GM21786 (cell line): ENCODE data around the gene PADI2.
A peak's percentile ranks its signal among the peaks of the same experiment; 100 is the strongest.

ENCODE experiments used
- ATAC-seq: cut with Tn5 transposase; IDR thresholded peaks from one replicate; pipeline ENCODE4 v1.9.1; 2021; ENCODE audit not compliant: unreplicated experiment

PADI2 gene

DNA sequence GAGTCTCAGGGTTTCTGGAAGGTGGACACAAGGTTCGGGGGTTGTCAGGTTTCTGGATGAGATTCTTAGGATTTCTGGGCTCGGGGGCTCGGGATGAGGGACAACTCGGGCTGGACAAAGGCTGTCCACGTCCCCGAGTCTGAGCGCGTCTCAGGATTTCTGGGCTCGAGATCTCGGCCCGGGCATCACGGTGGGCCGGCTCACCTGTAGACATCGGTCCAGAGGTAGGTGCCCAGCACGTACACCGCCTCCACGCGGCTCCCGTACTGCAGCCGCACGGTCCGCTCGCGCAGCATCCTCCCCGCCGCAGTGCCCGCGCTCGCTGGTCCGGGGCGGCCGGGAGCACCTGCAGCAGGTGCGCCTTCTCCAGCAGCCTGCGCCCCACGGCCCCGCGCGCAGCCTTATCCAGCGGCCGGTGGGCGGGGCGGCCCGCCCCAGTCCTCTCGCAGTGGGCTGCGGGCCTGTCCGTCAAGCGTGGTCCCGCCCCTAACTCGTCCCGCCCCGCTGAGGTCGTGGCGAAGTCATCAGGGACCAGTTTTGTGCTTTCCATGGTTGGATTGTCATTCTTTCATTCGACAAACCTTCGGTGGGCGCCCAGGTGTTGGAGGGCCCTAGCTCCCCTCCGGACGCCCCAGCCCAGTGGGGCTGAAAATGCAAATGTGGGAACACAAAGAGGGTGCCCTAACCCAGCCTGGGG is at the start of gene PADI2:
PADI2 (minus strand) TSS at position 376 of the 697 bp plus-strand sequence; CDS start at position 296, 80 bp downstream.
- peak; percentile 46 for ATAC-seq

- ATAC-seq: no peak
These were observed 49.0 kb upstream of the PADI2 start for GRCh38 chr1:17168091-17168876.

- ATAC-seq: no peak
These were observed 48.5 kb upstream of the PADI2 start for GRCh38 chr1:17167786-17168090.

GRCh38 chr1:17167041-17167785 is 48.0 kb upstream of the PADI2 start:
- ATAC-seq: no peak

- ATAC-seq: no peak
These were observed 46.6 kb upstream of the PADI2 start for GRCh38 chr1:17165823-17166222.

DNA sequence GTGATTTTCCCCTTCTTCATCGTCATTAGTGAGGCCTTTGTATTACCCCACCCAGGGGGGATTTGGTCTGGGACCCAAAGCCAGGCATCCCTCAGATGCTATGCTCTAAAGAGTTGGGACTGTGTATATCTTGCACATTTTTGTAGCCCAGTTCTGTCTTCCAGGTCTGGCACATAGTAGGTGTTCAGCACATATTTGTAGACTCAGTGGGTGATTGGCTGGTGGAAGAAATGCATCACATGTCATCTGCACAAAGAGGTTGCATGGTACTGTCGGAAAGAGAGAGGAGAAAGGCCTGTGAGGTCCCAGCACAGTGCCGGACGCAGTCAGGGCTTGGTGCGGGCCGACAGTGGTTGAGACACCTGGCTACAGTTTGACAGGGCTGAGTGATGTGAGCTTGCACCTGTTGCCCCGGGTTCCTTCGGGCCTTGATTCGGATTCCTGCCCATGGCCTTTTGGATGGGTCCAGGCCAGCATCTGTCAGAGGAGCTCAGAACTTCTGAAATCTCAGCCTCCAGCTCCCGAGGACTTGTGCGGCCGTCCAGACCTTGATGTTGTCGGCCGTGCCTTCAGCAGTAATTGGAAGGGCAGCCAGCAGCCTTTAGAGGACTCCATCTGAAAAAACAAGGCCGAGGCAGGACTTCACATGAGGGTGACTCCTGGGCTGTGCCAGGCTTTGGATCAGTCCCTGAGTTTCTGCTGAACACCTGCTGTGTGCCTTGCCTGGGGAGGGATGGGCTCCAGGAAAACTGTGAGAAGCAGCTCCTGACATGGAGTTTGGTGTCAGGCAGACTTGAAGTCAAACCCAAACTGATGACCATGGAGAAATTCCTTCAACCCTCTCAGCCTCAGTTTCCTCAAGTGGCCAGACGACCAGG is 44.8 kb upstream of the PADI2 start:
- ATAC-seq: no peak

GRCh38 chr1:17163371-17163770 is 44.1 kb upstream of the PADI2 start:
- no peak for ATAC-seq

GRCh38 chr1:17162941-17163340 is 43.7 kb upstream of the PADI2 start:
- ATAC-seq: no peak

DNA sequence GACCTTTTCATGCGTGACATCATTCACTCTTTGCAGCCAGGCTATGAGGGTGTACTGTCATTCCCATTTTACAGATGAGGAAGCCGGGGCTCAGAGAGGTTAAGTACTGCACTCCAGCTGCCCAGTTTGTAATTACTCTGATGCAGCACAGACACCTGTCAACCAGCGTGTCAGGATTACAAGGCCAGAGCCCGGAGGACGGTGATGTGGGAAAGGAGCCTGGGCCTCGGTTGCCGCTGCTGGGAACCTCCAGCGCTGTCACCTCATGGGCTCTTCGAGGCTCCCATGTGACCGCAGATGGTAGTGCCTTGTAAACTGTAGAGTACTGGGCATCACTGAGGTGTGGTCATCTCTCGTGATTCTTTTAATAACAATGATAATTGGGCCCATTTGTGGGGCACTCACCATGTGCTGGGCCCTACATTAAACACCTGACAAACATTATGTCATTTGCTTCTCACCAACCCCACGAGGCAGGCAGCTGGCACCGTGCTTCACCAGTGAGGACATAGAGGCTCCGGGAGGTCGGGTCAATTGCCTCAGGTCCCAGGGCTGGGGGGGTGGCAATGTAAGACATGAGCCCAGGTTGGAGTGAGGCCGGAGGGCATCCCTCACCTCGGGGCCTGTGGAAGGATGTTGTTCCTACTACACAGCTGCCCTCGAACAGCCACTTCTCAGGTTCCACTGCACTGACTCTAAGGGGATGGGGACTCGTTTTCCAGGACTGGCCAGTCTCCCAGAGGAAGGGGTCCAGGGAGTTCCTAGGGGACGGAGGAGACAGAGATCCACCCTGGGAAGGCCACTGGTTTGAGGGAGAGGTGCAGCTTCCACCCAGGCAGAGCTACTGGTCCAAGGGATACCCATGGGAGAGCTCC is 42.9 kb upstream of the PADI2 start:
- no peak for ATAC-seq

DNA sequence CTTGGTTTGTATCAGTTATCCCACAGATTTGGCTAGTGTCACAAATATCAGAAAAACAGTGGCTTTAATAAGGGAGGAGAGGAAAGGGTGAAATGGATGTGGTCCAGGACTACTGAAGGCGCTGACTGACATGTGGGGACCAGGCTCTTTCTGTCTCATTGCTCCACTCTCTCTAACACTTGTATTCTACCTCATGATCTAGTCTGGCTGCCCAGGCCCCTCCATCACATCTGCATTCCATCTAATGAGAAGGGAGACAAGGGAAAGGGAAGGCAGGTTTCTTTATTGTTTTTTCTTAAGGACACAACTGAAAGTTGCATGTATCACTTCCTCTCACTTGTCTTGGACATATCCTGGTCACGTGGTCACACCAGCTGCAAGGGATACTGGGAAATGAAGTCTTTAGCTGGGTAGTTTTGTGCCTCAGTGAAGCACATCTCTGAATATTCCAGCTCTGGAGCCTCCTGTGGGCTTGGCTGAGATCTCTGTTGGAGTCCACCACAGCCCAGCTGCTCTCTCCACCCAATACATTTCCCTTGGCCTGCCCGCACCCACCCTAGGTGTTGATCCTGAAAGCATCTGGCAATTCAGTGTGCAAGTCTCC is 42.0 kb upstream of the PADI2 start:
- no peak for ATAC-seq

DNA sequence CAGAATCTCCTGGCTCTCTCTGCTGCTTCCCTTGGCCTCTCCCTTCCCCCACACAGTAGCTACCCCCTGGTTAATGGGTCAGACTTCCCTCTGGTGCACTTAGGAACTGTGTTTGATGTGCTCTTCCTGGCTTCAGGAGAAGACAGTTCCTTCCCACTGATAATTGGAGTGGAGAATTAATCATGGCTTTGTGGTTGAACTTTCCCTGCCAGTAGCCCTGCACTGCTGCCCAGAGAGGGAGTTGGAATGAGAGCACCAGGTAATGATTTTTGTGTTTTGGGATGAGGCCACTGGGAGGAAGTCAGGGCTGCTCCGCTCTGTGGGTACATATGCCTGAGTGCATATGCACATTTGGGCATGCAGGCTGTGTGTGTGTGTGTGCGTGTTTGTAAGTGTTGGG is 39.7 kb upstream of the PADI2 start:
- no peak for ATAC-seq

DNA sequence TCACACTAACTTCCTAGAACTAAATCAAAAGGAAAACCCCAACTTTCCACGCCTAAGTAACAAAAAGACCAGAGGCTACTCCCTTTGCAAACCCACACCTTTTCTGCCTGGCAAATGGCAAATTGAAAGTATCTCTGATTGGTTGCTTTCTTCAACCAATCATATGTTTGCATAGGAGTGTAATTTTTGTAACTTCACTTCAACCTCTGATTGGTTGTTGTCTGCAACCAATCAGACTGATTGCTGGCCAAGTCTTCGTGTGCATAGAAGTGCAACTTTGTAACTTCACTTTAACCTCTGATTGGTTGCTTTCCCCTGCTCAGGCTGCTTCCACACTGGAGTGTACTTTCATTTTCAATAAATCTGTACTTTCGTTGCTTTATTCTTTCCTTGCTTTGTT is 36.9 kb upstream of the PADI2 start:
- ATAC-seq: no peak

DNA sequence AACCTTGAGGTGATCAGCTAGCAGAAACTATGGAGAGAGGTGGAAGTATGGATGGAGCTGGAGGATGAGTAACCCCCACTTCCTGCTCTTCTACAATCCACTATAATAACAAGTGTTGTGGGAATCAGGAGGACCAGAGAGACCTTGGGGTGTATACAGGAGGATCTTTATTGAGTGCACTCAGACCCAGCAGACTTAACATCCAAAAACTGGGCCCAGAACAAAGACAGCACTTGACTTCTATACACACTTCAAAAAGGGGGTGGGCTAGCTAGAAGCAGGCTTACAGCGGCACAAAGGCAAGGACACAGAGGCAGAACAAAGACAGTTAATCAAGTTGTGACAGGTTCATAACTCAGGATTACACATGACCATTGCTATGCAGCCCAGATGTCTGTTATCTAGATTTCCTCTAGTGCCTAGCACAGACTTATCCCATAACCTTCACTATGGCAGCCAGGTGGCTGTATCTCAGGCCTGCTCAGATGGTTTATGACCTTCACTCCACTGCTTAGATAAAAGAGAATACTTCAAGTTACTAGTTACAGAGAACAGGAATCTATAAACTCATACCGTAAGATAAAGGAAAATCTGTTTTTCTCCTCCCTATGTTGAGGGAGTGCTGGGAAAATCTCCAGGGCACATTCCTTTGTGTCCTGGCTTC is 36.1 kb upstream of the PADI2 start:
- no peak for ATAC-seq

- no peak for ATAC-seq
These were observed 30.5 kb upstream of the PADI2 start for GRCh38 chr1:17149771-17150170.

DNA sequence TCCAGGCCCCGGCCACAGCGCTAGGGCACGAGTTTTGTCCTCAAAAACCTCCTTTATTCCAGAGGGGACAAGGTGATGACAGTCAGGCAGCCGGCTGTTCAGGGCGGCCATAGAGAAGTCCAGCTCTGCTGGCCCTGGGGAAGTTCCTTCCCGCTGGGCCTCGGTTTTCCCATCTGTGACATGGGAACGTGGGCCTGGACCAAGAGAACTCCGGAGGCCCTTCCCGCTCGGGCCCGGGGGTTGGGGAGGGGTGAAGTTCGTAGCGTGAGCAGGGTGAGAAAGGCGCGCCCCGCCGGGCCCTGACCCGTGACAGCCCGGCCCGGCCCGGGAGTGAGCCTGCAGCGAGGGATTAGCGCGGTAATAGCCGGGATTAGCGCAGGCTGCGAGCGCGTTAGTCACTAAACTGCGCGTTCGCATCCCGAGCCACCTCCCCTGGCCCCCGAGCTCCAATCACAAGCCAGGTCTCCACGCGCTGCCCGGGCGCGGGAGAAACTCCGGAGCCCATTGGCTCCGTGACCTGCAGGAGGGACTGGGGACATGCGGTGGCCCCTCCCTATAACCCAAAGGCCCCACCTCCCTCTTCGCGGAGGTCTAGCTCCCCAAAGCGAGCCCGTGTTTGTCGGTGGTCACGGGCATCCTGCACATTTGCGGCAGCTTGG is 29.8 kb upstream of the PADI2 start:
- ATAC-seq: no peak

GRCh38 chr1:17145648-17146047 is 26.4 kb upstream of the PADI2 start:
- ATAC-seq: no peak

- no peak for ATAC-seq
These were observed 24.5 kb upstream of the PADI2 start for GRCh38 chr1:17143760-17144159.

- peak; percentile 70 for ATAC-seq
These were observed 22.4 kb upstream of the PADI2 start for GRCh38 chr1:17141441-17142197.
